ENCODE data around the gene RAD50.

- TF ChIP-seq CTCF (IDR thresholded peaks at IDR 0.05): no peak
- no peak for TF ChIP-seq POLR2A (IDR thresholded peaks at IDR 0.05)
Measured at GRCh38 chr5:132658381-132659302, 101.9 kb downstream of the RAD50 start.

All from adrenal gland (tissue), 5 donors.